ENCODE data around the gene STYK1.
A peak's percentile ranks its signal among the peaks of the same experiment; 100 is the strongest.

Gene STYK1, protein sequence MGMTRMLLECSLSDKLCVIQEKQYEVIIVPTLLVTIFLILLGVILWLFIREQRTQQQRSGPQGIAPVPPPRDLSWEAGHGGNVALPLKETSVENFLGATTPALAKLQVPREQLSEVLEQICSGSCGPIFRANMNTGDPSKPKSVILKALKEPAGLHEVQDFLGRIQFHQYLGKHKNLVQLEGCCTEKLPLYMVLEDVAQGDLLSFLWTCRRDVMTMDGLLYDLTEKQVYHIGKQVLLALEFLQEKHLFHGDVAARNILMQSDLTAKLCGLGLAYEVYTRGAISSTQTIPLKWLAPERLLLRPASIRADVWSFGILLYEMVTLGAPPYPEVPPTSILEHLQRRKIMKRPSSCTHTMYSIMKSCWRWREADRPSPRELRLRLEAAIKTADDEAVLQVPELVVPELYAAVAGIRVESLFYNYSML

DNA sequence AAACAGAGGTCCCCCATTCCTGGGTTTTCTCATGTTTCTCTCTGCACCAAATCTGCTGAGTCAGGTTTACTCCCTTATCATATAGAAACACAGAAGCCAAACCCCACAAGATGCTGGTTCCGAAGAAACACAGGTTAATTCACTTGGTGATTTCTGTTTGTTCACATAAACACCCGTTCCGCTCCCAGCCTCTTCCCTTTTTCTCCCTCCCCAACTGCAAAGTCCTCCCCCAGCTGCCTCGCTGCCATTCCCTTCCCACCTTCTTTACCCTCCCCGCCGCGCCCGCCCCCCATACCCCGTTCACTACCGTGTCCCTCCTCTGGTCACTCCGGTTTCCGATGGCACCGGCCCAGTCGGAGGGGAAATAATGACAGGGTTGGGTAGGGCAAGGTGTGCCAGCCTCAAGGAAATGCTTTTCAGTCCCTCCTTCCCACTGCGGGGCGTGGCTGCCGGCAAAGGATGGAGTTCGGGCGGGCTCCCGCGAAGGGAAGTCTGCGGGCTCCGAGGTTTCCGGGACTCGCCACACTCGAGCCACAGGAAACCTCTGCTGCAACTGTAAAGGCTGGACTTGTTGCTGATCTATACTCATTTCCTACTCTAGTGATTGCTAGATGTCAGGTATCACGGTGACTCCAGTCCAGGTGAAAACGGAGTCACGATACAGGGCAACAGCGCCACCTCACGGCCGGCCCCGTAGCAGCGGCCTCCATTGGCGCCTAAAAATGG is at the start of gene STYK1:
STYK1 (minus strand) TSS at position 394 of the 726 bp plus-strand sequence. CDS start 39,434 bp downstream, outside the sequence.
- no peak for DNase-seq (ENCODE audit: low read depth in 2 of 2)

DNA sequence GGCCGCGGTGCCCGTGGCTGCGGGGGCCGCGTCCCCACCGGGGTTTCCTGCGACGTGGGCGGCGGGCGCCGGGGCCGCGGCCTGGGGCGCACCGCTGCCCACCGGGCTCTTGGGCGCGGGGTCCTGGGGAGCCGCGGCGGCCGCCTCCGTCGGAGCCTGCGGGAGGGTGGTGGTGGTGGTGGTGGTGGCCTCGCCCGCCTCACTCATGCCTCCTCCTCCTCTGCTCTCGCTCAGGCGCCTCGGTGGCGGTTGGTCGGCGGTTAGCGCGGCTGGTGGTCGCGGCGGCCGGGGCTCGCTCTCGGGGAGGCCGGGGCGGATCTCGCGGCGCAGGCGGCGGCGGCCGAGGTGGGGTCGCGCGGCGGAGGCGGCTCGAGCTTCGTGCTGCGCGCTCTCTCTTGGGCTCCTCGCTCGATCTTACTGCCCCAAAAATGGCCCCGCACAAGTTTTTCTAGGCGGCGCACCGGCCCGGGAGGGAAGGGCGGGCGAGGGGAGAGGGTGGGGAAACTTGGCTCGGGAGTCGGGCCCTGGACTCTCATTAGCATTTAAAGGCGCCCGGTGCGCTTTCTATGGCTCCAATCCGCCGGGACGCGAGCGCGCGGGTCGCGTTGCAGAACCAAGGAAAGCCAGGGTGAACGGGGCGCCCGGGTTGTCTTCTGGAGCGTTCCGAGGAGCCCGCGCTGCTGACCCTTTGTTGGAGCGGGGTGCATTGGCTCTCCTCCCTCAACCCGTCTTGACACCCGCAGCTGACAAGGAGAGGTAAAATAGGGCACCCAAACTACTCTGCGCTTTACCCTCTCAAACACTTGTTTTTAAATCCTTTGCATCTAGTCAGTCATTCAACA is 49.3 kb upstream of the STYK1 start, which contains the start of gene YBX3:
YBX3 (minus strand) TSS at position 419 of the 842 bp plus-strand sequence; CDS start at position 207, 212 bp downstream.
- DNase-seq (ENCODE audit: low read depth in 2 of 2) = peak; percentile 41 to 57

DNA sequence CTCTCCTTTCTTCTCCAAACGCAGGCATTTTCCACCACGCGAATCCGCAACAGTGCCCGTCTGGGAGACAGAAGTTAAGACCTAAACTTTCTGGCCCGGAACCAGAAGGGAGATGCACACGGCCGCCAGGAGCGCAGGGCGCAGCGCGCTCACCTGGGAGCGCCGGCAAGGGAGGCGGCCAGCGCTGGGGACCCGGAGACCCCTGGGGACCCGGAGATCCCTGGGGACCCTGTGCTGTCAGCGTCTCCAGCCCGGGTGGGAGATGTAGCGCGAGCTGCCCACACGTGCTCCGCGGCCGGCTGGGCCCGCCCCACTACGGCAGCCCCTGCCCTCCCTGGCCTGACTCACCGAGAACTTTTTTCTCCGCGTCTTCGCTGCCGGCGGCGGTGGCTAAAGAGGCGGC is 48.7 kb upstream of the STYK1 start:
- DNase-seq (ENCODE audit: low read depth in 2 of 2) = peak in 1 of 2 experiments; percentile 23

DNA sequence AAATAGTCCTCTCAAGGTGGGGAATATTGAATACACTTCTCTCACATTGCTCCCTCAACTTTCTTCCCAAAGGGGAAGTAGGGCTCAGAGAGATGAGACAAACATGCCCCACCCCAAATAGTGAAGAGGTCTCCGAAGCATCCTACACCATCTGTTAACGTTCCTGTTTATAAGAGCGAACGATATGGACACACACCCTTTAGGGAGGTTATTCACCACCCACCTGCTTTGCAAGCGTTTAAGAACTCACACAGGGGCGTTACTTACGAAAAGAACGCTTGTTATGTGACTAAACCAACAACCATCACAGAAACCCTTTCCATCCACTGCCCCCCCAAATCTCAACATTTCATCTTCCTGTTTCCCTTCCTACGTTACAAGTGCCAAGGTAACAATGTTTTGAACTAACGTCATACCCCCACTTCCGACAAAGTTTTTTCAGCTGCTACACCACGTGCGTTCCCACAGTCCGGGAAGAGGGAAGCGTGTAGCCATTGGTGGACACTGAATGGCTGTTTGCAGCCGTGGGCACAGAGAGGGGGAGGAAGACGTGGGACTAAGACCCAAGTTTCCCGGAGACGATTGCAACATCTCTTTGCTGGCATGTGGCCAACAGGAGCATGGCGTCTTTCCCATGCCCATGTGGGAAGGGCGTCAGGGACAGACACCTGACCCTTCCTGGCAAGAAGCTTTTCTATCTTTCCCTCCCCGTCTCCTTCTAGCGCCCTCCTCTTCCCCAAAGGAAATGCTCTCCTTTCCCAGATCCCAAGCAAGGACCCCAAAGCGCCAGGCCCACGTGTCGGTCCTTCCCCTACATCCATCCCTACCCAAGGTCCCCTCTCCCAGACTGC is 48.0 kb upstream of the STYK1 start:
- DNase-seq (ENCODE audit: low read depth in 2 of 2) = peak; percentile 79

DNA sequence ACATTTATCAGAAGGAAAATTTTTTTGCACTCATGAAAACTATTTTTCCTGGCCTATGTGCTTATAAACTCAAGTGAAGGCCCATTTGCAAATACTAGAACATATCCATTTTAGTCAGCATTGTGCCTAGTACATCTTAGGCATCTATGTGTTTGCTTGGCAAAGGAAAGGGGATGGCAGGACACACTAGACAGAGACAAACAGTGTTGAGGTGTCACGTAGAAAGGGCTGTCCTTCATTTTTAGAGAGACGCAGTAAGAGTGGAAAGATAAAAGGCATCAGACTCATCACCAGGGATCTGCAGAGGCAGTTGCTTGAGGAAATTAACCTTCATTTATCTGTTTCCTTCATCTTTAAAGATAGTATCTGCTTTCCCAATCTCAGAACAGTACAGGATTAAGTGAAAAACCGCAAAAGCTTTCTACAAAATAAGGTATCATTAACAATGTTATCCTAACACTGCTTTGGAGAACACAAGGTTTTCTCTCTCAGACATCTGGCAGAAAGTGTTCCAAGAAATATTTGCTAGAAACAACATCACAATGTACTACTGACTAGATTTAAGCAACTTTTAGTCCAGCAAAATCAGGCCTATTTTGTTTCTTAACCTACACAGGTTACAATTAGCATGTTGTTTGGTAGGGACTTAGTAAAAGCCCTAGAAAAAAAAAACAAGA is 47.3 kb upstream of the STYK1 start:
- no peak for DNase-seq (ENCODE audit: low read depth in 2 of 2)

DNA sequence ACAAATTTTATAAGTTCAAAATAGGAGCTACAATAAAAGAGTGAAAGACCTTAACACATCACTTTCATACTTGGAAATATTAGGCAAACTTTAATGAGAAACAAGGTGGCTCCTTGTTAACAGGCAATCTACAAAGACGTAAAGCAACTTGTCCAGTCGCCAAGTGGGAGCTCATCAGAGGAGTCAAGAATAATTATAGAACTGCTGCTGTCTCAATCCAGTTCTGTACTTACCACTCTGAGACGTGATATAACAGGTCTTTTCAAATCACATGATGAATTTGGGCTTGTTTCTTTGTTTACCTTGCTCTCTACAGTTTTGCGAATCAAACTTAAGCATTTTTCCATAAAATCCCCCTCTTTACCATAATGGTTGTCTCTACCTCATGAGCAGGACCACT is 45.6 kb upstream of the STYK1 start:
- DNase-seq (ENCODE audit: low read depth in 2 of 2) = no peak

DNA sequence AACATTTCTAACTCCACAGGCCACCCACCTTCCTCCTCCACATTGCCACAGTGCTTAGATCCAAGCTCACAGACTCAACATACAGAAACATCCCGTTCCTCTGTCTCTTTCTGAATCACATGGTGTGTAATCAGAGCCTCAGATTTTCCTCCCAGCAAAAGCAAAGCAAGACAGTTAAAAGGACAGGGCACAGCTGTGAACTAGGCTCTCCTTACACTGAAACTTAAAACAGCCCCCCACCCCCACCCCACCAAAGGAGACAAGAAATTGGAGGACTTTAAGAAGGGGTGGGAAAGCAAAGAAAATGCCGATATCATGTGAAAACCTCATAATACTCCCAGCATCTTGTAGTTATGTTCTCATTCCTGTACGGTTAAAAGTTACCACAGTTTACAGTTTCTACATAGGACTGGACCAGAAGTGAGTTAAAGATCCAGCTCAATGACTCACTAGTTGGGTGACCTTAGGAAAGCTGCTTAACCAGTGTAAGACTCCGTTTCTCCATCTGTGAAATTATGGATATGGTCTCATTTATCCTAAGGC is 44.5 kb upstream of the STYK1 start:
- peak in 1 of 2 experiments; percentile 5 for DNase-seq (ENCODE audit: low read depth in 2 of 2)

DNA sequence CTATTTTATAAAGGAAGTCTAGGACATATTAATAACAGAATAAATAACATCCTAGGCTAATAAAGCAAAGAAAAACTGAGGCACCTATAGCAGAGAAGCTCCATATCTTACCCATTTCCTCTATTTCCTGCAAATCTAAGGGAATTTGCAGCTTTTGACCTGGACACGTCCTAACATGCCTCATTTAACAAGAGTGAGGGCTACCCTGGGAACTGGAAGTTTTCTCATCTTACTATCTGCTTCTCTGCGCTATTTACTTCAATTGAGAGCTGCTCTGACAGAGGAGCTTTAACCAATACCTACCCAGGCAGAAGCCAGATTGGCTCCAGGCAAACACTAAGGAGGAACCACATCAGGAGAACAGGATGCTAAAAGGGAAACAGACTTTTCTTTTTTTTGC is 43.6 kb upstream of the STYK1 start:
- DNase-seq (ENCODE audit: low read depth in 2 of 2) = no peak

DNA sequence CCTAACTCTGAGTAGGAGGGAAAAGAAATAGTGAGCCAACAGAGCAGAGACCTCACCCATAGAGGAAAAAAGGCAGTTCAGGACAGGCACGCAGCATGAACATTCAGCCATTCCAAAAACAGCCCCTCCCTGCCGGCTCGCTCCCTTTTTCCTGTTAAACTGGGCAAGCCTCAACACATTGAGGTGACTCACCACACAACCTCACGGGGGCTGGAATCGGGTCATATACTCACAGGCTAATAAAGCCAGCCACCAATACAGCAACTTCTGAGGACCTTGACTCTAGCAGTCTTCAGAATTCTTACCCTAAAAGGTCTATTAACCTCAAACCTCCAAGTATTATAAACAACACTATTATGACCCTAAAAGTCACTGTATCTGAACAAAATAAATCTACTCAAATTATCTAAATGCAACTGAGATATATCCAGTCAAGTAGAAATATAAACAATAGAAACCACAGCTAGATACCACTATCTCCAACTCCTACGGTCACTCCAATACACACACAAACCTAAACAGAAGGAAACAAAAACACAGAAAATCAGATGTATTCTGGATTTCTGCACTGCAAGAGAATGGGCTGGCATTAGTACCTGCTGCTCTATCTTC is 43.0 kb upstream of the STYK1 start:
- DNase-seq (ENCODE audit: low read depth in 2 of 2) = peak; percentile 34 to 47

DNA sequence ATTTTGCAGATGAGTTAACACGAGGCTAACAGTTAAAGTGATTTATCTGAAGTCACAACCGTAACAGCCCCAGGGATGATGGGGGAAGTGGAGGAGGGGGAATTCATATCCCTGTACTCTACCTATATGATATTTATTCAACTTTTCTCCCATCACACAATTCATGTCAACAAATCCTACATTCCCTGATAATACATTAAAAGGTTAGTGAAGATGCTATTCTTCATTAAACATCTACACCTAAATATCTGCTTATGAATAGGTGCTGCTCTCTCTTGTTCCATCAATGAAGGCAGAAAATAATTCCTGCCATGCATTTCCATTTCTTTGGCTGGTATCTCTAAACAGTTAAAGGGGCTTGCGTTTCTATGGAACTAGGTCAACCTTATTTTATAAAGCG is 42.4 kb upstream of the STYK1 start:
- no peak for DNase-seq (ENCODE audit: low read depth in 2 of 2)

DNA sequence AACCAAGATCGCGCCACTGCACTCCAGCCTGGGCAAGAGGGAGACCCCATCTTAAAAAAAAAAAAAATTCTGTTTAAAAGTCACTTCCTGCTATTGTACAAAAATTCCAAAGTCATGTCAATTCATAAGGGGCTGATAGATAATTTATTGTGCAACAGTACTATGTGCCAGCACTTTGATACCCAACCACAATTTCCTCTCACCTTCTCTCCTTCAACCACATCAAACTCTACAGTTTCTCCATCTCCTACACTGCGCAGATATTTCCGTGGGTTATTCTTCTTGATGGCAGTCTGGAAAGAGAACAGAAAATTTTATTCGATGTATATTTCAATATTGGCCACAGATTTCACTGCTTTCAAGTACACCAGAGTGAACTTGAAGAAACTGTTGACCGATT is 41.6 kb upstream of the STYK1 start:
- no peak for DNase-seq (ENCODE audit: low read depth in 2 of 2)

DNA sequence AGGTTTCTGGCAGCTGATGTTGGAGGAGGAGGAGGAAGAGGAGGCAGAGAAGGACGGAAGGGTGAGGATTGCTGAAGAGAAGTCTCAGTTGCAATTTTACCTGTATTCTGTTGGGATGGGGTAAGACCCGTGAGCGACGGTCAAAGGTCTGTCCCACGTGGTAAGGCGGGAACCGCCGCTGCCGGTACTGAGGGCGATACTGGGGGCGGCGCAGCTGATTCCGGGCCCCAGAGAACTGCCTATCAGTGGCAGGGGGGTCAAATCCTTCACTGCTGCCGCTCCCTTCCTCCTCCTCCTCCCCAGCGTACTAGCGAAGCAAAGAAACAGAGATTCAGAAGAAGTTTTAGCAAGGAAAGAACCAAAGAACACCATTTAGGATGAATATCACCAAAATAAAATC is 36.0 kb upstream of the STYK1 start:
- no peak for DNase-seq (ENCODE audit: low read depth in 2 of 2)

DNA sequence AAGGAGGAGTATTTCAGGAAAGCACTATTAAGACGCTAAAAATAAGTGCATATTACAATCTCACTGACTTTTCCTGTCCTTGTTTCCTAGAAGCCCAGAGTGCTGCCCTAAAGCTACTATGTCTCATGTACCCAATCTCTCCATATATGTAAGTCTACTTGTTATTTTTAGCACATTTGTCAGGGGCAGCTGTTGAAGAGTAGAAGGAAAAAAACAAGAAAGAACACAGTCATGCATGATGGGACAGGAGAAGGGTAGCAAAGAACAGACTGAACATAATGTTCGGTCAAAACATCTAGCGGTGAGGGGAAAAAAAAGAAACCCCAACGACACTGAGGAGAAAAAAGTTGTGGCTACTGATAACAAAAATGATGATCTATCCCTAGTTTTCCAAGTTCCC is 35.0 kb upstream of the STYK1 start:
- no peak for DNase-seq (ENCODE audit: low read depth in 2 of 2)

DNA sequence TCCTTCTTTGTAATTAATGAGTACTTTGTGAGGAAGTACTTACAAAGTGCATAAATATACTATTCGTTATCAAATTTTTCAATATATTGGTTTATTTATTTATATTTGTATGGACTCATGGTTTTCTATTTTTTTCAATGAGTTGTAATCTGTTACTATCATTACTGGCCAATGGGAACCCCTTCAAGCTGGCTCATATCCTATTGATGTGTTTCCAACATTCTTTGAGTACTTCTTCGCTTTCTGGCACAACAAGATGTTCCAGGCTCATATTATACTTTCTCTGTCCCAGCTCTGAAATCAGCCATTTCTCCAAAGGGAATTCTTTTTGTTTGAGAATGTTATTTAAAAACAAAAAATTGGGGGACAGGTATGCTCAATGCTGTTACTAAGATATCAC is 31.8 kb upstream of the STYK1 start:
- DNase-seq (ENCODE audit: low read depth in 2 of 2) = peak in 1 of 2 experiments; percentile 4

DNA sequence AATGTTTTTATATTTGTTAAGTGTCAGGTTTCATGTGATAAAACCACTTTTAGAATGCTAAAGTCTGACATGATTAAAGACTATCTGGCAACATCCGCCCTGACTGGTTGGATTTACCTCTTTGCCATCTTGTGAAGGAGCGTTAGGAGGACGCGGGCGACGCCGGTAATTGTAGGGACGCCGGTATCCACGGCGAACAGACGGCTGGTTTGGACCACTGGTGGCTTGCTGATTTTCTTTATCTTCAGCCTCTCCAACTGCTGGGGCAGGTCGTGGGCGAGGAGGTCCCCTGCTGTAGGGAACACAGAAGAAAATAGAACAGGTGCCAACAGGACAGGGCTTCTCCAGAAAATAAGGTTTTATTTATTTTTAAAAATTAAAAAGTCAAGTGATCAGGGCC is 28.0 kb upstream of the STYK1 start:
- DNase-seq (ENCODE audit: low read depth in 2 of 2) = no peak

DNA sequence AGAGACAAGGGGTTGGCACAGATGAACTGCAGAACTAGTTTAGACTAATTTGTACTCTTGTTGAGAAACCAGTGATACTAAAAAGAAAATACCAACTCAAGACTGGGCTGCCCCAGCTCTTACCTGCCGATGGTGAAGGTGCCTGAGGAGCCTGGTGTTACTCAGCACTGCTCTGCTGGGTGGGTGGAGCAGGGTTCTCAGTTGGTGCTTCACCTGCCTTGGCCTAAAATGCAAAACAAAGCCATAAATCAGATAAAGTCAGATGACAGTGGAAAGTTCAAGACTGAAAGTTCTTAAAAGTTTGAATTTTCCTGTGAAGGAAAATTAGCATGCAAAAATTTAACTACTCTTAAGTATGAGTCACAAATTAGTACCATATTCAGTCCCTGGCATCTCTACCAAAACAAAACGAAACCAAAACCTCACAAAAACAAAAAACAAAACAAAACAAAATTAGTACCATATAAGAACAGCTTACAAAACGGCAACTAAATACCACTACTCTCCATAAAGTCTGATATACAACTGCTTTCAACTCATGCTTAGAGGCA is 27.4 kb upstream of the STYK1 start:
- no peak for DNase-seq (ENCODE audit: low read depth in 2 of 2)

DNA sequence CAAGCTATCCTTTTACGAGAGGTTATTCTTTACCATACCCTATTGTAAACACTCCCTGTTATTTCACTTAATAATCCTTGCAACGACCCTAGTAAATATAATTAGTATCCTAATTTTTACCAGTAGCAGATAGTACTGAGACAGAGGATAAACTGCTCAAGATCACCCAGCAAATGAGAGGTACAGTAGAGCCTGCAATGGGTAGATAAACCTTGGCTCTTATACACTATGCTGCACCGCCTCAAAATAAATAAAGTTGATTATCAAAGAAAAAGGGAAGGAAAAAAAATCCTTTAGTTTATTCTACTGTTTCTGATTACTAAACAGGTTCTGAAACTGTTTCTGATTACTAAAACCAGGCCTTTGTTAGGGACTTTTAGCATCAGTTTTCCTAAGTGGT is 26.7 kb upstream of the STYK1 start:
- no peak for DNase-seq (ENCODE audit: low read depth in 2 of 2)

DNA sequence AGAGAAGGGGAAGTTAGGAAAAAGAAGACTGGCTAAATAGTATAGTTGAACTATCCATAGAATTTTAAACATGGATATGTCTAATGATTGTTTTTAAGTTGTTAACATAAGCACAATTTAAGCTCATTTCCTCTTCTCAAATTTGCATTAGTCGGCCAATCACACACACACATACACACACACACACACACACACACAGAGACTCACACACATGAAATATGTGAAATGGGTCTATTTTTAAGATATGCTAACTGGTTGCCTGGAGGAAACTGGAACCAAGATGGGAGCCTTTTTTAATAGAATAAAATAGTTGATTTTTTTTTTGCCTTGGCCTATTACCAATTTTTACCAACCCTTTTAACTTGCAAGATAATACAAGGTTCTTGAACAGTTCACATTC is 24.0 kb upstream of the STYK1 start:
- DNase-seq (ENCODE audit: low read depth in 2 of 2) = no peak

DNA sequence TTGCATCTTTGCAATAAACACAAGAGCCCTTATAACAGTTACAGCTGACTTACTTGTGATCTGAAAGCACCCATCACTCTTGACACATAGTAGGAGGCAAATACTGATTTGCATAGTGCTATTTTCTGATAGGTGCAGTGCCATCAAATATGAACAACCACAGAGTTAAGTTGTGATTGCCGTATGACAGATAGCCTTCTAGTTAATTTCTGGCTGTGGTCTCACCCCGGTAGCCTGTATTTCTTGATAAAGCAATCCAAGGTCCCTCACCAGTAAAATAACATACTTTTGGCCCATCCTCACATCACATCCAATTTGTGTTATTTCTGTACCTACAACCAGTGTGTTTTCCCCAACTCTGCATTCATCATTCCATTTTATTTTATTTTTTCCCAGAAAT is 23.3 kb upstream of the STYK1 start:
- DNase-seq (ENCODE audit: low read depth in 2 of 2) = no peak

DNA sequence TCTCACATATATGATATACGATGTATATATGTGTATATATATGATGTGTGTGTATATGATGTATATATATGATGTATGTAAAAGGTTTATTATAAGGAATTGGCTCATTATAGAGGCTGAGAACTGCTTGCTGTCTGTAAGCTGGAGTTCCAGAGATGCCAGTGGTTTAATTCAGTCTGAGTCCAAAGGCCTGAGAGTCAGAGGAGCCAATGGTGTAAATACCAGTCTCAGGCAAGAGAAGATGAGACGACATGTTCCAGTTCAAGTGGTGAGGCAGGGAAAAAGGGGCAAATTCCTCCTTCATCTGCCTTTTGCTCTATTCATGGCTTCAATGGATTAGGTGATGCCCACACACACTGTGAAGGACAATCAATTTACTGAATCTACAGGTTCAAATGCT is 17.1 kb upstream of the STYK1 start:
- DNase-seq (ENCODE audit: low read depth in 2 of 2) = no peak
